A673 (cell line): ENCODE measurements around the gene BLOC1S3. TPM values are rescaled to one million over a fixed set of nuclear protein-coding genes. Genes with fewer than 3 reads are reported as not detected.

Source experiments
- BruUV-seq: library from RNA; stranded (reverse); fragments of 400-500 nt; replicated peaks from 2 replicates; lab custom pipeline; 2021; lab: Mats Ljungman, UMichigan
- CTCF ChIA-PET: fragments of 300-600 bp; sonication (Branson Sonifier 250); formaldehyde crosslinking; loops from one replicate; lab custom pipeline; 2022; ENCODE audit warnings: antibody characterized with exemption; lab: Charles Lee
- POLR2A ChIA-PET: fragments of 300-600 bp; sonication (Branson Sonifier 250); formaldehyde crosslinking; loops from one replicate; lab custom pipeline; 2022; ENCODE audit warnings: antibody characterized with exemption; ENCODE audit not compliant: low non-redundant PET; lab: Charles Lee
- DNase-seq: peaks from one replicate; pipeline ENCODE4 v3.0.0-alpha.2; 2015; ENCODE audit warnings: low spot score
- H3K27ac ChIP-seq: fragments of 200-600 bp; sonication (generic); 2 replicates; pipeline ENCODE4 v1.5.1; 2016; ENCODE audit warnings: mixed run types, low read depth, mild to moderate bottlenecking, mixed read lengths, antibody characterized with exemption, low read length; ENCODE audit not compliant: poor library complexity, severe bottlenecking
- H3K27me3 ChIP-seq: fragments of 200-600 bp; sonication (generic); replicated peaks from 2 replicates; pipeline ENCODE4 v1.6.1; 2017; ENCODE audit warnings: mixed run types, low read depth, mild to moderate bottlenecking, mixed read lengths, antibody characterized with exemption, low read length; ENCODE audit not compliant: insufficient read depth, poor library complexity
- H3K36me3 ChIP-seq: fragments of 200-600 bp; sonication (generic); 2 replicates; pipeline ENCODE4 v1.6.1; 2016; ENCODE audit warnings: mixed run types, mild to moderate bottlenecking, mixed read lengths, antibody characterized with exemption, low read length; ENCODE audit not compliant: insufficient read depth, poor library complexity, severe bottlenecking
- H3K4me1 ChIP-seq: fragments of 200-600 bp; sonication (generic); 2 replicates; pipeline ENCODE4 v1.6.1; 2017; ENCODE audit warnings: mixed run types, mild to moderate bottlenecking, mixed read lengths, antibody characterized with exemption, low read length; ENCODE audit not compliant: insufficient read depth, poor library complexity, severe bottlenecking
- H3K4me3 ChIP-seq: fragments of 200-600 bp; sonication (generic); 2 replicates; pipeline ENCODE4 v1.5.1; 2016; ENCODE audit warnings: low read depth, mixed run types, mild to moderate bottlenecking, mixed read lengths, low read length; ENCODE audit not compliant: poor library complexity, severe bottlenecking
- H3K9me3 ChIP-seq: fragments of 200-600 bp; sonication (generic); 2 replicates; pipeline ENCODE4 v1.6.1; 2016; ENCODE audit warnings: mixed run types, low read depth, mild to moderate bottlenecking, mixed read lengths, antibody characterized with exemption, low read length; ENCODE audit not compliant: poor library complexity, severe bottlenecking
- EZH2 ChIP-seq: fragments of 200-600 bp; sonication (generic); IDR thresholded peaks from 2 replicates; pipeline ENCODE4 v1.6.1; 2017; ENCODE audit warnings: borderline replicate concordance, low read depth, mild to moderate bottlenecking, mixed read lengths, antibody characterized with exemption, low read length; ENCODE audit not compliant: poor library complexity, severe bottlenecking
- intact Hi-C: fragments of 100-400 bp; cut with micrococcal nuclease; formaldehyde crosslinking; loops from one replicate; pipeline ENCODE4 v1.10.0; 2022; ENCODE audit not compliant: unreplicated experiment
- total RNA-seq: library from RNA; stranded (reverse); gene quantifications from 2 replicates; pipeline ENCODE4 v1.2.3, GENCODE V29; 2021
- TF ChIP-seq, protein P1 (sequence below): fragments of 300-800, 200-600 bp; sonication (generic); conservative IDR thresholded peaks from 2 replicates; pipeline ENCODE4 v1.5.1; 2017; ENCODE audit warnings: low read depth, mild to moderate bottlenecking, antibody characterized with exemption, low read length, moderate library complexity, mixed read lengths

The BLOC1S3 gene
- total RNA-seq, 1 experiment from 2014 or later: 8.7 TPM

- Histone ChIP-seq H3K27me3 (no peaks in the 10 kb centered on the region), H3K27ac (no peak overlapping the region), H3K4me3 (no peak overlapping the region), H3K9me3 (no peaks in the 10 kb centered on the region), H3K4me1 (peaks cover 8% of the 10 kb centered on the region), H3K36me3 (no peaks in the 10 kb centered on the region)
- DNase-seq: peak; percentile 43
- intact Hi-C loops: no loop called here
- ChIA-PET POLR2A (no interaction called here), CTCF (interaction anchor here (0.6 kb wide), 1 partner anchor 66 kb away, joined by 5 read pairs; no protein-coding TSS in a partner anchor)
- BruUV-seq: no TSS peak
- TF ChIP-seq, protein P1, sequence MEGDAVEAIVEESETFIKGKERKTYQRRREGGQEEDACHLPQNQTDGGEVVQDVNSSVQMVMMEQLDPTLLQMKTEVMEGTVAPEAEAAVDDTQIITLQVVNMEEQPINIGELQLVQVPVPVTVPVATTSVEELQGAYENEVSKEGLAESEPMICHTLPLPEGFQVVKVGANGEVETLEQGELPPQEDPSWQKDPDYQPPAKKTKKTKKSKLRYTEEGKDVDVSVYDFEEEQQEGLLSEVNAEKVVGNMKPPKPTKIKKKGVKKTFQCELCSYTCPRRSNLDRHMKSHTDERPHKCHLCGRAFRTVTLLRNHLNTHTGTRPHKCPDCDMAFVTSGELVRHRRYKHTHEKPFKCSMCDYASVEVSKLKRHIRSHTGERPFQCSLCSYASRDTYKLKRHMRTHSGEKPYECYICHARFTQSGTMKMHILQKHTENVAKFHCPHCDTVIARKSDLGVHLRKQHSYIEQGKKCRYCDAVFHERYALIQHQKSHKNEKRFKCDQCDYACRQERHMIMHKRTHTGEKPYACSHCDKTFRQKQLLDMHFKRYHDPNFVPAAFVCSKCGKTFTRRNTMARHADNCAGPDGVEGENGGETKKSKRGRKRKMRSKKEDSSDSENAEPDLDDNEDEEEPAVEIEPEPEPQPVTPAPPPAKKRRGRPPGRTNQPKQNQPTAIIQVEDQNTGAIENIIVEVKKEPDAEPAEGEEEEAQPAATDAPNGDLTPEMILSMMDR: peak; percentile 31; the same call in 1 of the 2 replicates
- TF ChIP-seq EZH2: no peak
Observed at GRCh38 chr19:45130888-45131615, 47.5 kb upstream of the BLOC1S3 start.

DNA sequence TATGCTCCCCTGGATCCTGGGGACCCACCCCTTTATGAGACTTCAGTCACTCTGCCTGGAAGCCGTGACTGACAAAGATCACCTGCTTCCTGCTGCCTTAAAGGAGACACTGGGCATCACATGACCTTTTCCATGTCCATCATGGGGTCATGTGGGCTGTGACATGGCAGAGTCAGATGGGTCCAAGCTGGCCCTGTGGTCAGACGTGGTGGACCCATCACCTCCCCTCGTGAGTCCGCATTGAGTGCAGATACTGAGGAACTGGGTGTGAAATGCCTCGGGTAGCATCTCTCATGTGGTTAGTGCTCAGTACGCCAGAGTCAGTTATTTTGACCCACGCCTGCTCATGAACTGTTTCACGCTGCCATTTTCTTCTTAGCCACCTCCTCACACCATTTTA is 44.9 kb upstream of the BLOC1S3 start:
- H3K27me3 ChIP-seq: no peaks in the 10 kb centered on the region
- H3K9me3 ChIP-seq: no peaks in the 10 kb centered on the region
- no peak for DNase-seq
- intact Hi-C loops: no loop called here
- no peak overlapping the region for H3K27ac ChIP-seq
- no peaks in the 10 kb centered on the region for H3K36me3 ChIP-seq
- TF ChIP-seq, protein P1: no peak
- TF ChIP-seq EZH2: no peak
- CTCF ChIA-PET: no interaction called here
- no TSS peak for BruUV-seq
- H3K4me1 ChIP-seq: peaks cover 8% of the 10 kb centered on the region
- H3K4me3 ChIP-seq: no peak overlapping the region
- POLR2A ChIA-PET: no interaction called here

- DNase-seq: no peak
- CTCF ChIA-PET: no interaction called here
- Histone ChIP-seq H3K9me3 (no peaks in the 10 kb centered on the region), H3K4me1 (peaks cover 6% of the 10 kb centered on the region), H3K36me3 (no peaks in the 10 kb centered on the region), H3K27me3 (no peaks in the 10 kb centered on the region), H3K27ac (no peak overlapping the region), H3K4me3 (no peak overlapping the region)
- POLR2A ChIA-PET: no interaction called here
- BruUV-seq: no TSS peak
- intact Hi-C loops: no loop called here
- TF ChIP-seq EZH2: no peak
- TF ChIP-seq, protein P1: no peak
Observed at GRCh38 chr19:45135176-45135885, 43.3 kb upstream of the BLOC1S3 start.
